ENCODE measurements around the gene BBS1. TPM values are rescaled to one million over a fixed set of nuclear protein-coding genes. Genes with fewer than 3 reads are reported as not detected.

BBS1 gene
- total RNA-seq, 1 donor from 2014 or later = 18.8 TPM

DNA sequence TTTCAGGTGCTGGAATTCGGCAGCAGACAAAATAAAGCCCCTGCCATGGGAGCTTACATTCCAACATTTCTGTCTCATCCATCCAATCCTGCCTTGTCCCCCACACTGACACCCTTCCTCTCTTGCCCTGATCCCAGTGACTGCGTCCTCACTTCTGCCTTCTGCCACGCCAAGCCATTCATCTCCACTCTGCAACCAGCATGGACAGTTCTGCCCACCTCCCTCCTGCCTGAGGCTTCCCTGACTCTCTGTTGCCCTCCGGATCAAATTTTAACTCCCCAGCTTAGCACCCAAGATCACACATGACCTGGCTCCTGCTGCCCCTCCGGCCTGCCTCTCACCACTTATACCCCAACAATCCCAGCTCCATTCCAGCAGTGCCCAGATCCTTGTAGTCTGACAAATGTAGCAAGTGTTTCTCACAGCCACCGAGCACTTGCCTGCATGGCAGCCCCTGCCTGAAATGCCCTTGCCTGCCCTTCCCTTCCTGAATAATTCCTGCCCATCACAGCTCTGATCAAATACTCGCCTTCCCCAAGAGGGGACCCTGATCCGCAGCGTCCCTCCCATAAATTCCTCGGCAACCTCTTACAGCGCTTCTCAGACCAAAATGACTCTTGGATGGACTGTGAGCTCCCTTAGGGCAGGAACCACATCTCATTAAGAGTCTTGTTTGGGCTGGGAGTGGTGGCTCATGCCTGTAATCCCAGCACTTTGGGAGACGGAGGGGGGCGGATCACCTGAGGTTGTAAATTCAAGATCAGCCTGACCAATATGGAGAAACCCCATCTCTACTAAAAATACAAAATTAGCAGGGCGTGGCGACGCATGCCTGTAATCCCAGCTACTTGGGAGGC is 38.6 kb downstream of the BBS1 start:
- H3K4me3 Mint-ChIP-seq (ENCODE audit: unreplicated experiment) = no peak overlapping the region

DNA sequence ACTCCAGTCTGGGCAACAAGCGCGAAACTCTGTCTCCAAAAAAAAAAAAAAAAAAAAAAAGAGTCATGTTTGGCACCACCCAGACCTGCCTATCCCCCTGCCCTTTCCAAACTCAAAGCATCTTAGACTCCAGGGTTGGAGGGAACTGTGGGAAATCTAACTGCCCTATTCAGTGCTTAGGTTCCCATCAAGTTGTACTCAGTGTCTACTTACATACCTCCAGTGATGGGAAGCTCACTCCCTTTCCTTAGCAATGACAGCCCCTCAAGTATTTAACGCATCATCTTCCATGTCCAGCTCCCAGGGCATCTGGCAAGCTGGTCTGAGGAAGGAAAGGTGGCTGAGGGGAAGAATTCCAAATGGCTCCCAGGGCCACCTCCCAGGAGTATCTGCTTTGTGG is 39.3 kb downstream of the BBS1 start:
- Mint-ChIP-seq H3K36me3 (ENCODE audit: low read depth, unreplicated experiment) (peaks cover 2% of the 10 kb centered on the region), H3K9me3 (ENCODE audit: unreplicated experiment) (no peaks in the 10 kb centered on the region), H3K4me3 (ENCODE audit: unreplicated experiment) (no peak overlapping the region), H3K27ac (ENCODE audit: unreplicated experiment) (peak overlapping the region; percentile 47), H3K4me1 (ENCODE audit: low read depth, unreplicated experiment) (no peaks in the 10 kb centered on the region), H3K27me3 (ENCODE audit: low read depth, unreplicated experiment) (peaks cover 27% of the 10 kb centered on the region)
- Histone ChIP-seq H3K79me2 (ENCODE audit: insufficient read depth, low read length) (no peaks in the 10 kb centered on the region), H3K4me2 (ENCODE audit: low read length) (no peak overlapping the region), H3K9ac (ENCODE audit: low read length) (no peak overlapping the region), H3K4me1 (ENCODE audit: insufficient read depth, low read length) (peaks cover 7% of the 10 kb centered on the region), H3K27ac (ENCODE audit: low read depth, low read length) (no peak overlapping the region), H3K4me3 (ENCODE audit: insufficient read depth, low read depth, low read length) (no peak overlapping the region), H4K20me1 (ENCODE audit: insufficient read depth, low read length) (no peaks in the 10 kb centered on the region), H3K27me3 (ENCODE audit: insufficient read depth, low read length) (peaks cover 2% of the 10 kb centered on the region), H3K36me3 (ENCODE audit: insufficient read depth, low read length) (no peaks in the 10 kb centered on the region), H2AFZ (ENCODE audit: low read depth, low read length) (no peak overlapping the region), H3K9me3 (ENCODE audit: insufficient read depth, low read depth, low read length) (no peaks in the 10 kb centered on the region)
- no peak for DNase-seq (ENCODE audit: low read depth)
- TF ChIP-seq EZH2 (IDR thresholded peaks at IDR 0.05; ENCODE audit: insufficient read depth, low read length) = no peak
- TF ChIP-seq, protein P1, sequence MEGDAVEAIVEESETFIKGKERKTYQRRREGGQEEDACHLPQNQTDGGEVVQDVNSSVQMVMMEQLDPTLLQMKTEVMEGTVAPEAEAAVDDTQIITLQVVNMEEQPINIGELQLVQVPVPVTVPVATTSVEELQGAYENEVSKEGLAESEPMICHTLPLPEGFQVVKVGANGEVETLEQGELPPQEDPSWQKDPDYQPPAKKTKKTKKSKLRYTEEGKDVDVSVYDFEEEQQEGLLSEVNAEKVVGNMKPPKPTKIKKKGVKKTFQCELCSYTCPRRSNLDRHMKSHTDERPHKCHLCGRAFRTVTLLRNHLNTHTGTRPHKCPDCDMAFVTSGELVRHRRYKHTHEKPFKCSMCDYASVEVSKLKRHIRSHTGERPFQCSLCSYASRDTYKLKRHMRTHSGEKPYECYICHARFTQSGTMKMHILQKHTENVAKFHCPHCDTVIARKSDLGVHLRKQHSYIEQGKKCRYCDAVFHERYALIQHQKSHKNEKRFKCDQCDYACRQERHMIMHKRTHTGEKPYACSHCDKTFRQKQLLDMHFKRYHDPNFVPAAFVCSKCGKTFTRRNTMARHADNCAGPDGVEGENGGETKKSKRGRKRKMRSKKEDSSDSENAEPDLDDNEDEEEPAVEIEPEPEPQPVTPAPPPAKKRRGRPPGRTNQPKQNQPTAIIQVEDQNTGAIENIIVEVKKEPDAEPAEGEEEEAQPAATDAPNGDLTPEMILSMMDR (IDR thresholded peaks at IDR 0.05; ENCODE audit: insufficient read depth, low read depth, low read length) = no peak
- FAIRE-seq = no peak

More for the DNA sequence above, 38.6 kb downstream of the BBS1 start:
- Histone ChIP-seq H4K20me1 (ENCODE audit: insufficient read depth, low read length) (no peaks in the 10 kb centered on the region), H2AFZ (ENCODE audit: low read depth, low read length) (no peak overlapping the region), H3K4me2 (ENCODE audit: low read length) (no peak overlapping the region), H3K9ac (ENCODE audit: low read length) (no peak overlapping the region), H3K27ac (ENCODE audit: low read depth, low read length) (no peak overlapping the region), H3K4me3 (ENCODE audit: insufficient read depth, low read depth, low read length) (no peak overlapping the region), H3K27me3 (ENCODE audit: insufficient read depth, low read length) (peaks cover 2% of the 10 kb centered on the region), H3K79me2 (ENCODE audit: insufficient read depth, low read length) (no peaks in the 10 kb centered on the region), H3K4me1 (ENCODE audit: insufficient read depth, low read length) (peaks cover 10% of the 10 kb centered on the region), H3K9me3 (ENCODE audit: insufficient read depth, low read depth, low read length) (no peaks in the 10 kb centered on the region), H3K36me3 (ENCODE audit: insufficient read depth, low read length) (no peaks in the 10 kb centered on the region)
- Mint-ChIP-seq H3K36me3 (ENCODE audit: low read depth, unreplicated experiment) (peaks cover 2% of the 10 kb centered on the region), H3K9me3 (ENCODE audit: unreplicated experiment) (no peaks in the 10 kb centered on the region), H3K27me3 (ENCODE audit: low read depth, unreplicated experiment) (peaks cover 27% of the 10 kb centered on the region), H3K4me1 (ENCODE audit: low read depth, unreplicated experiment) (no peaks in the 10 kb centered on the region), H3K27ac (ENCODE audit: unreplicated experiment) (no peak overlapping the region)
- DNase-seq (ENCODE audit: low read depth) (no peak), FAIRE-seq (no peak)
- no peak for TF ChIP-seq EZH2 (IDR thresholded peaks at IDR 0.05; ENCODE audit: insufficient read depth, low read length)
- TF ChIP-seq, protein P1 (IDR thresholded peaks at IDR 0.05; ENCODE audit: insufficient read depth, low read depth, low read length) = no peak

DNA sequence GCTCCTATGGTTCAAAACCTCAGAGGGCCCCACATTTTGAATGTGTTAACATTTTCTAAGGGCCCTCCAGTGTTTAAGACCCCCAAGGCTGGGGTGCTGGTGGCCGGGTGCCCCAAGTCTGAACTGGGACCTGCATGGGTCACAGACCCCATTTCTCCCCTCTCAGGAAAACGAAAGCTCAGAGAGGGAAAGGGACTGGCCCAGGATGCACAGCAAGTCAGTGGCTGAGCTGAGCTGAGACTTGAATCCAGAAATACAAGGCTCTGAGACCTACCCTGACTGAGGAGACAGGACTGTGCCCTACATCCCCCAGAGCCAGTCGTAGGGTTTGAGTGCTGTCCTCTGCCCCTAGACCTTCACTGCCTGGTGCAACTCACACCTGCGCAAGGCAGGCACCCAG is 40.5 kb downstream of the BBS1 start:
- Histone ChIP-seq H3K27ac (ENCODE audit: low read depth, low read length) (no peak overlapping the region), H3K9ac (ENCODE audit: low read length) (no peak overlapping the region), H3K36me3 (ENCODE audit: insufficient read depth, low read length) (no peaks in the 10 kb centered on the region), H3K27me3 (ENCODE audit: insufficient read depth, low read length) (peaks cover 2% of the 10 kb centered on the region), H3K4me1 (ENCODE audit: insufficient read depth, low read length) (peaks cover 4% of the 10 kb centered on the region), H3K4me3 (ENCODE audit: insufficient read depth, low read depth, low read length) (no peak overlapping the region), H3K79me2 (ENCODE audit: insufficient read depth, low read length) (no peaks in the 10 kb centered on the region), H2AFZ (ENCODE audit: low read depth, low read length) (no peak overlapping the region), H4K20me1 (ENCODE audit: insufficient read depth, low read length) (no peaks in the 10 kb centered on the region), H3K4me2 (ENCODE audit: low read length) (no peak overlapping the region), H3K9me3 (ENCODE audit: insufficient read depth, low read depth, low read length) (no peaks in the 10 kb centered on the region)
- Mint-ChIP-seq H3K36me3 (ENCODE audit: low read depth, unreplicated experiment) (peaks cover 2% of the 10 kb centered on the region), H3K4me3 (ENCODE audit: unreplicated experiment) (no peak overlapping the region), H3K27ac (ENCODE audit: unreplicated experiment) (no peak overlapping the region), H3K27me3 (ENCODE audit: low read depth, unreplicated experiment) (peaks cover 30% of the 10 kb centered on the region), H3K4me1 (ENCODE audit: low read depth, unreplicated experiment) (no peaks in the 10 kb centered on the region), H3K9me3 (ENCODE audit: unreplicated experiment) (no peaks in the 10 kb centered on the region)
- FAIRE-seq (no peak), DNase-seq (ENCODE audit: low read depth) (no peak)
- TF ChIP-seq, protein P1 (IDR thresholded peaks at IDR 0.05; ENCODE audit: insufficient read depth, low read depth, low read length) = no peak
- no peak for TF ChIP-seq EZH2 (IDR thresholded peaks at IDR 0.05; ENCODE audit: insufficient read depth, low read length)

Measured in astrocyte (in vitro differentiated cells and primary cell).